ENCODE measurements around the gene SGPL1. TPM values are rescaled to one million over a fixed set of nuclear protein-coding genes. Genes with fewer than 3 reads are reported as not detected.

The SGPL1 gene
- total RNA-seq, 2 experiments from 2014 or later: 15.1 to 16.9 TPM

GRCh38 chr10:70799124-70799523 is 16.6 kb upstream of the SGPL1 start:
- no peak overlapping the region for H3K4me3 ChIP-seq (ENCODE audit: low read length)
- ATAC-seq (ENCODE audit: poor library complexity): no peak
- H3K9me3 ChIP-seq (ENCODE audit: control insufficient read depth in 1 of 2, insufficient read depth in 1 of 2, low read length in 2 of 2): no peaks in the 10 kb centered on the region
- H3K4me1 ChIP-seq (ENCODE audit: insufficient read depth, low read length): no peaks in the 10 kb centered on the region
- Mint-ChIP-seq H3K27me3 (peaks cover 48% of the 10 kb centered on the region), H3K4me3 (no peak overlapping the region), H3K9me3 (peaks cover 6% of the 10 kb centered on the region), H3K36me3 (ENCODE audit: low read depth) (no peaks in the 10 kb centered on the region), H3K27ac (no peak overlapping the region), H3K4me1 (ENCODE audit: low read depth) (no peaks in the 10 kb centered on the region)
- H3K36me3 ChIP-seq (ENCODE audit: insufficient read depth, low read length): no peaks in the 10 kb centered on the region
- CTCF ChIA-PET: no interaction called here
- no peaks in the 10 kb centered on the region for H3K27me3 ChIP-seq (ENCODE audit: control insufficient read depth in 1 of 2, insufficient read depth in 2 of 2, low read length in 2 of 2)
- intact Hi-C loops (cut with DNase I, micrococcal nuclease): no loop called here
- no peak for DNase-seq
- no peak overlapping the region for H3K27ac ChIP-seq (ENCODE audit: low read depth in 1 of 2, low read length in 2 of 2)
- POLR2A ChIA-PET: no interaction called here
- no peak for TF ChIP-seq CTCF (IDR thresholded peaks at IDR 0.05)

GRCh38 chr10:70801854-70802253 is 13.9 kb upstream of the SGPL1 start:
- H3K9me3 Mint-ChIP-seq: peaks cover 2% of the 10 kb centered on the region
- no peaks in the 10 kb centered on the region for H3K4me1 ChIP-seq (ENCODE audit: insufficient read depth, low read length)
- no peak overlapping the region for H3K27ac Mint-ChIP-seq
- H3K27ac ChIP-seq (ENCODE audit: low read depth in 1 of 2, low read length in 2 of 2): no peak overlapping the region
- no peaks in the 10 kb centered on the region for H3K36me3 ChIP-seq (ENCODE audit: insufficient read depth, low read length)
- CTCF ChIA-PET: no interaction called here
- ATAC-seq (ENCODE audit: poor library complexity): no peak
- no peaks in the 10 kb centered on the region for H3K27me3 ChIP-seq (ENCODE audit: control insufficient read depth in 1 of 2, insufficient read depth in 2 of 2, low read length in 2 of 2)
- no peak for TF ChIP-seq CTCF (IDR thresholded peaks at IDR 0.05)
- no peaks in the 10 kb centered on the region for H3K36me3 Mint-ChIP-seq (ENCODE audit: low read depth)
- H3K4me1 Mint-ChIP-seq (ENCODE audit: low read depth): no peaks in the 10 kb centered on the region
- H3K27me3 Mint-ChIP-seq: peaks cover 44% of the 10 kb centered on the region
- POLR2A ChIA-PET: no interaction called here
- no peak overlapping the region for H3K4me3 ChIP-seq (ENCODE audit: low read length)
- H3K9me3 ChIP-seq (ENCODE audit: control insufficient read depth in 1 of 2, insufficient read depth in 1 of 2, low read length in 2 of 2): no peaks in the 10 kb centered on the region
- H3K4me3 Mint-ChIP-seq: no peak overlapping the region
- DNase-seq: no peak
- intact Hi-C loops (cut with DNase I, micrococcal nuclease): no loop called here

- no peak for TF ChIP-seq CTCF (IDR thresholded peaks at IDR 0.05)
- H3K36me3 Mint-ChIP-seq (ENCODE audit: low read depth): no peaks in the 10 kb centered on the region
- no peak overlapping the region for H3K4me3 ChIP-seq (ENCODE audit: low read length)
- CTCF ChIA-PET: no interaction called here
- DNase-seq: no peak
- no peaks in the 10 kb centered on the region for H3K27me3 ChIP-seq (ENCODE audit: control insufficient read depth in 1 of 2, insufficient read depth in 2 of 2, low read length in 2 of 2)
- peaks cover 33% of the 10 kb centered on the region for H3K27me3 Mint-ChIP-seq
- H3K9me3 Mint-ChIP-seq: no peaks in the 10 kb centered on the region
- intact Hi-C loops (cut with DNase I, micrococcal nuclease): no loop called here
- H3K9me3 ChIP-seq (ENCODE audit: control insufficient read depth in 1 of 2, insufficient read depth in 1 of 2, low read length in 2 of 2): no peaks in the 10 kb centered on the region
- POLR2A ChIA-PET: no interaction called here
- H3K27ac Mint-ChIP-seq: no peak overlapping the region
- no peak overlapping the region for H3K27ac ChIP-seq (ENCODE audit: low read depth in 1 of 2, low read length in 2 of 2)
- H3K4me1 Mint-ChIP-seq (ENCODE audit: low read depth): no peaks in the 10 kb centered on the region
- no peaks in the 10 kb centered on the region for H3K4me1 ChIP-seq (ENCODE audit: insufficient read depth, low read length)
- no peak overlapping the region for H3K4me3 Mint-ChIP-seq
- H3K36me3 ChIP-seq (ENCODE audit: insufficient read depth, low read length): no peaks in the 10 kb centered on the region
- ATAC-seq (ENCODE audit: poor library complexity): no peak
These were observed 11.8 kb upstream of the SGPL1 start for GRCh38 chr10:70803775-70804420.
